Stimulated activated CD4-positive, alpha-beta T cell treated with anti-CD3 and anti-CD28 coated beads, Interleukin-1b, Interleukin-23, amount 100 ng/mL, for 1 hour (primary cell): ENCODE results near the gene MAGEA9B.
"Not testable (repeated sequence)": the region's sequence is repeated elsewhere in the genome, so short reads cannot be mapped to it uniquely, and the experiment has no call there.

Experiments used
- DNase-seq, 2 donors: peaks; one replicate each; pipeline ENCODE4 v3.0.0-alpha.2; 2020; ENCODE audit warnings: low read depth in 2 of 2

The MAGEA9B gene

GRCh38 chrX:149534926-149535602 lies 52.2 kb downstream of the MAGEA9B start:
- not testable (repeated sequence) for DNase-seq

GRCh38 chrX:149533999-149534398 lies 53.3 kb downstream of the MAGEA9B start:
- not testable (repeated sequence) for DNase-seq

GRCh38 chrX:149532868-149533267 lies 54.4 kb downstream of the MAGEA9B start:
- DNase-seq, result not testable (repeated sequence)
